ENCODE results near the gene PPP2R2C.

Gene PPP2R2C

DNA sequence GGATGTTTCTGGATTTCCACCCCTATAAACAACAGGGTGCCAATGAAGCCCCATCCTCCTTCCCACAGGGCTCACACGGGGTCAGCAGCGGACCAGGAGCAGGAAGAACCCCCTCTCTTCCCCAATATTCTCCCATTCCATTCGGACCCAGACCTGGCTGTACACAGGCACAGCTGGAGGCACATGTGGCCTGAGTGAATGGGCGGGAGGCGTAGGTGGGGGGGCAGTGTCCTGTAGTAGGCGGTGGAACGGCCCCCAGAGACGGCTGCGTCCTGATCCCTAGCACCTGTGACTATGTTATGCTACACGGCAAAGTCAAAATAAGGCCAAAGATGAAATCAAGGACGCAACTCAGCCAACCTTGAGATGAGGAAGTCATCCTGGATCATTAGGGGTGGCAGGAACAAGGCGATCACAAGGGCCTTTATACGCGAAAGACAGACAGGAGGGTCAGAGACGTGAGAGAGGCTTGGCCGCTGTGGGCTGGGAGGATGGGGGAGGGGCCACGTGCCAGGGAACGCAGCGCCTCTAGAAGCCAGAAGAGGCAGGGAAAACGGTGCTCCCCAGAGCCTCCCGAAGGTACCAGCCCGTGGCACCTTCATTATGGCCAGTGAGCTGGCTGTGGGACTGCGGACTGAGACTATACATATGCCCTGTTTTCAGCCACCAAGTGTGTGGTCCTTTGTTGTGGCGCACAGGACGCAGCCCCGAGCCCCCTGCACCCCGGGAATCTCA is 127.2 kb downstream of the PPP2R2C start:
- TF ChIP-seq, protein P1, sequence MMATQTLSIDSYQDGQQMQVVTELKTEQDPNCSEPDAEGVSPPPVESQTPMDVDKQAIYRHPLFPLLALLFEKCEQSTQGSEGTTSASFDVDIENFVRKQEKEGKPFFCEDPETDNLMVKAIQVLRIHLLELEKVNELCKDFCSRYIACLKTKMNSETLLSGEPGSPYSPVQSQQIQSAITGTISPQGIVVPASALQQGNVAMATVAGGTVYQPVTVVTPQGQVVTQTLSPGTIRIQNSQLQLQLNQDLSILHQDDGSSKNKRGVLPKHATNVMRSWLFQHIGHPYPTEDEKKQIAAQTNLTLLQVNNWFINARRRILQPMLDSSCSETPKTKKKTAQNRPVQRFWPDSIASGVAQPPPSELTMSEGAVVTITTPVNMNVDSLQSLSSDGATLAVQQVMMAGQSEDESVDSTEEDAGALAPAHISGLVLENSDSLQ (IDR thresholded peaks at IDR 0.05): no peak
- no peak for TF ChIP-seq SP1 (IDR thresholded peaks at IDR 0.05)
- TF ChIP-seq FOXM1 (IDR thresholded peaks at IDR 0.05; ENCODE audit: borderline replicate concordance): no peak
- no peak for TF ChIP-seq ELF4 (IDR thresholded peaks at IDR 0.05)
- POLR2A ChIA-PET: no interaction called here
- CTCF ChIA-PET: no interaction called here
- no peak for DNase-seq (ENCODE audit: extremely low spot score)

DNA sequence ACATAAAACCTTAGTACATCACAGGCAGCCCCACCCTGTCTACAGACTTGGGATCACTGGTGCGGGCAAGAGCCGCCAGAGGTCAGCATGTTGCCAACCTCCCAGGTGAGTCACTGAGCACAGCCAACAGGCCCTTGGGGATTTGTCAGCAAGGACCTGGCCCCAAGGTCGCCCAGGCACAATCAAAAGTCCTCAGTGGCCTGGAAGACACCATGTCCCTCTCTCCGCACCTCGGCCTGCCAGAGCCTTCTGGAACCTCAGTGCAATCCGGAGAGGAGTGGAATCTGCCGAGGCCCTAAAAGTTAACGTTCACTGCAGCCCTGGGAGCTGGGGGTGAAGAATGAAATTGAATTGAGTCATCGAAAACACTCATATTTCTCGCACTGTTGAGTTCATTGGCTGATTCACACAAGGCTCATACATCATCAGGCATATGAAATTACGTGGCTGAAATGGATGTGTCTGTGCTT is 128.4 kb downstream of the PPP2R2C start:
- POLR2A ChIA-PET: no interaction called here
- CTCF ChIA-PET: interaction anchor here (0.6 to 0.7 kb wide), 2 partner anchors 27 to 333 kb away, joined by 3 read pairs; no protein-coding TSS in a partner anchor
- TF ChIP-seq TARDBP (IDR thresholded peaks at IDR 0.05) (no peak), ZNF384 (IDR thresholded peaks at IDR 0.05) (no peak), FOXK2 (IDR thresholded peaks at IDR 0.05) (no peak), LEF1 (IDR thresholded peaks at IDR 0.05; ENCODE audit: borderline replicate concordance) (no peak), FOXA1 (IDR thresholded peaks at IDR 0.05) (no peak), ARNT (IDR thresholded peaks at IDR 0.05) (no peak), CTBP1 (IDR thresholded peaks at IDR 0.05; ENCODE audit: borderline replicate concordance) (no peak), SUZ12 (IDR thresholded peaks at IDR 0.05) (no peak), ELF4 (IDR thresholded peaks at IDR 0.05) (no peak), HDGF (IDR thresholded peaks at IDR 0.05; ENCODE audit: borderline replicate concordance) (no peak), BHLHE40 (IDR thresholded peaks at IDR 0.05; ENCODE audit: borderline replicate concordance) (no peak), NFRKB (IDR thresholded peaks at IDR 0.05) (no peak), FOXM1 (IDR thresholded peaks at IDR 0.05; ENCODE audit: borderline replicate concordance) (no peak), L3MBTL2 (conservative IDR thresholded peaks at IDR 0.05) (no peak), SP1 (IDR thresholded peaks at IDR 0.05) (no peak)
- TF ChIP-seq, protein P1 (IDR thresholded peaks at IDR 0.05): no peak
- no peak for DNase-seq (ENCODE audit: extremely low spot score)

DNA sequence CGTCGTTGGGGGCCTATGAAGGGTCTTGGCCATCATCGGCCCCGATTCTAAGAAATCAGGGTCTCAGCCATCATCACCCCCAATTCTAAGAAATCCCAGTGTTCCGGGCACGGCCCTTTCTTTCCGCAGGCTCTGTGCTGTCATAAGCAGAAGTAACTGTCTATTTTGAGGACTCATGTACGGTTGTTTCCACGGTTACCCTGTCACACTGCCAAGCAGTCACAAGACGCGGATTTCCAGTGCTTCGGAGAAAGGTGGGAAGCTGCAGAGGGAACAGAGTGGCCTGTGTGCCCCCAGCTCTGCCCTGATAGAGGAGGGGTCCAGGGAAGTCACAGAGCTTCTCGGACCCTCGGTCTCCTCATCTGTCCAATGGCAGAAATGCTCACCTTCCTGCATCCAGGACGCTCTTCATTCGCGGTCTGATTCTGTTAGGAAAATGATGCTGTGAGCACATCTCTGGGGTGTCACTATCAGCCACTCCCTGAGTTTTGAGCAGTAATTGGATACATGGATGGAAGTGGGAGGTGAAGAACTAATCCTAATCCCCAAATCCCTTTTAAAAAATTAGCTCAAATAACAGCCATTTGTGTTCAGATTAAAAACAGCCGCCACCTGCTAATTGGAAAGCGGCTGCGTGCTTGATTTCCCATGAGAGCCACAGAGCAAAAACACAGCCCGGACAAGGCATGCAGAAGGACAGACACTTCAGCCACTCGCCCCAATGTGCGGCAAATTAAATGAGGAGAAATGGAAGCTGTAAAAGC is 129.7 kb downstream of the PPP2R2C start:
- ChIA-PET CTCF (interaction anchor here (1.3 kb wide), 1 partner anchor 11 kb away, joined by 6 read pairs; no protein-coding TSS in a partner anchor), POLR2A (no interaction called here)
- DNase-seq (ENCODE audit: extremely low spot score): no peak
- TF ChIP-seq FOXK2 (IDR thresholded peaks at IDR 0.05) (no peak), NFRKB (IDR thresholded peaks at IDR 0.05) (no peak), ZNF384 (IDR thresholded peaks at IDR 0.05) (no peak), LEF1 (IDR thresholded peaks at IDR 0.05; ENCODE audit: borderline replicate concordance) (no peak), SUZ12 (IDR thresholded peaks at IDR 0.05) (no peak), BHLHE40 (IDR thresholded peaks at IDR 0.05; ENCODE audit: borderline replicate concordance) (no peak)
- TF ChIP-seq, protein P1 (IDR thresholded peaks at IDR 0.05): no peak

DNA sequence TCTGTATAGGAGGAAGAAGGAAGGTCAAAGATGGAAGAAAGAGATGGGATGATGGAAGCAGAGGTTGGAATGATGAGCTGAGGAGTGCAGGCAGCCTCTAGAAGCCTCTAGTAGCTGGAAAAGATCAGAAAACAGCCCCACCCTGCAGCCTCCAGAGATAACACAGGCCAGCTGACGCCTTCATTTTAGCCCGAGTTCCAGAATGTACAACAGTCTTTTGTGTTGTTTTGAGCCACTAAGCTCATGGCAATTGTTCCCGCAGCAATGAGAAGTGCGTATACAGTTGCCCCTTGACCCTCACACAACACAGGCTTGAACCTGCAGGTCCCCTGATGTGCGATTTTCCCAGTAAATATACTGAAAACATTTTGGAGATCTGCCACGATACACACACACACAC is 130.7 kb downstream of the PPP2R2C start:
- CTCF ChIA-PET: interaction anchor here (0.7 to 2.1 kb wide), 2 partner anchors 10 to 92 kb away, joined by 6 to 15 read pairs; no protein-coding TSS in a partner anchor
- no peak for DNase-seq (ENCODE audit: extremely low spot score)
- TF ChIP-seq FOXK2 (IDR thresholded peaks at IDR 0.05): no peak
- no peak for TF ChIP-seq NFRKB (IDR thresholded peaks at IDR 0.05)
- no peak for TF ChIP-seq ZNF384 (IDR thresholded peaks at IDR 0.05)
- no peak for TF ChIP-seq SUZ12 (IDR thresholded peaks at IDR 0.05)
- TF ChIP-seq CTBP1 (IDR thresholded peaks at IDR 0.05; ENCODE audit: borderline replicate concordance): no peak
- TF ChIP-seq FOXM1 (IDR thresholded peaks at IDR 0.05; ENCODE audit: borderline replicate concordance): no peak
- POLR2A ChIA-PET: no interaction called here

DNA sequence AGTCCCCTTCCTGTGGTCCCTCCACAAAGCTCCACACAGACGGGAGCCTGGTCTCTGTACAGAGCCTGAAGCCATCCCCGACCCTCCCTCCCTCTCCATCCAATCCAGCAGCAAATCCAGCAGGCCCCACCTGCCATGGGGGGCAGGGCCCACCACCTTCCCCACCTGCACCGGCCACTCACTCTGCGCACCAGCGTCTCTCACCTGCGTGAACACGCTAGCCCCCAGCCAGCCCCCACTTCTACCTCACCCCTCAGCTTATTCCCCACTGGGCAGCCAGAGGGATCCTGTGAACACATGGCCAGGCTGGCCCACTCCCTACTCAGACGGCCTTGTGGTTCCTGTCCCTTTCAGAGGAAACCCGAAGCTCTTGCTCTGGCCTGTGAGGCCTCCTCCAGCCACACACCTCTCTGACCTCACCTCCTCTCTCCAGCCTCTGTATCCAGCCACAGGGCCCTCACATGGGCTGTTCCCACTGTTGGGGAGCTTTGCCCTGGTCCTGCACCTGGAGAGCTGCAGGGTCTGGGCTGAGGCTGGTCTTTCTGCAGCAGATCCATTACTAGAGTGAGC is 131.9 kb downstream of the PPP2R2C start:
- no peak for DNase-seq (ENCODE audit: extremely low spot score)
- POLR2A ChIA-PET: no interaction called here

DNA sequence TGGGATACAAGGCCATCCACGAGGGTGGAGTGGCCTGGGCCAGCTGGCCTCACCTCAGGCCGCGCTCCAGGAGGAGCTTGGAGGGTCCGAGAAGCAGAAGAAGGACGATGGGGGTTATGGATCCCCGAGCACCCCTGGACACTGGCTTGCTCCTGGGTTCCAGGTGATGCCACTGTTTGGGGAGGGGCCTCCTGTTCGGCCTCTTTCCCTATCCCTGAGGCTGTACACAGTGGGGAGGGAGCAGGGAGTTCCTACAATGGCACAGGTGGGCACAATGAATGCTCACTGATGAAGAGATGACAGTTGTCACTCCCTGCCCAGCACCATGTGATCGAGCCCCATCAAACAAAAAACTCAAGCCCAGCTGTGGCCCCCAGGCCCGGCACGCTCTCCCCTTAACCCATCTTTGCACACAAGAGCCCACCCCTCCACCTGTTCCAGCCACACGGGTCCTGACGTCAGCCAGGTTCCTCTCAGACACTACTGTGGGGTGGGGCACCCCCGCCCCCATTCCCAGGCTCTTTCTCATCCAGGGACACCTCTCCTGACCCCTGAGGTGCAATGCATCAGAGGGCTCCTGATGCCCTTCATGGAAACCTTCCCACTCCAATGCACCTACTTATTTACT is 132.5 kb downstream of the PPP2R2C start:
- ChIA-PET POLR2A (no interaction called here), CTCF (interaction anchor here (2.1 kb wide), 1 partner anchor 9 kb away, joined by 15 read pairs; no protein-coding TSS in a partner anchor)
- no peak for DNase-seq (ENCODE audit: extremely low spot score)
- TF ChIP-seq FOXM1 (IDR thresholded peaks at IDR 0.05; ENCODE audit: borderline replicate concordance) (no peak), ELF4 (IDR thresholded peaks at IDR 0.05) (no peak), ZNF384 (IDR thresholded peaks at IDR 0.05) (no peak), FOXA1 (IDR thresholded peaks at IDR 0.05) (no peak), BHLHE40 (IDR thresholded peaks at IDR 0.05; ENCODE audit: borderline replicate concordance) (no peak), NFRKB (IDR thresholded peaks at IDR 0.05) (no peak), FOXK2 (IDR thresholded peaks at IDR 0.05) (no peak), SP1 (IDR thresholded peaks at IDR 0.05) (no peak), CTBP1 (IDR thresholded peaks at IDR 0.05; ENCODE audit: borderline replicate concordance) (no peak), L3MBTL2 (conservative IDR thresholded peaks at IDR 0.05) (no peak), ARNT (IDR thresholded peaks at IDR 0.05) (no peak), TARDBP (IDR thresholded peaks at IDR 0.05) (no peak), SUZ12 (IDR thresholded peaks at IDR 0.05) (no peak), HDGF (IDR thresholded peaks at IDR 0.05; ENCODE audit: borderline replicate concordance) (no peak)
- TF ChIP-seq, protein P1 (IDR thresholded peaks at IDR 0.05): no peak

More for the DNA sequence above, 131.9 kb downstream of the PPP2R2C start:
- TF ChIP-seq BHLHE40 (IDR thresholded peaks at IDR 0.05; ENCODE audit: borderline replicate concordance) (no peak), TARDBP (IDR thresholded peaks at IDR 0.05) (no peak), CTBP1 (IDR thresholded peaks at IDR 0.05; ENCODE audit: borderline replicate concordance) (no peak)
- CTCF ChIA-PET: interaction anchor here (2.1 kb wide), 1 partner anchor 9 kb away, joined by 15 read pairs; no protein-coding TSS in a partner anchor

Measured in HEK293T (cell line).